Limb (tissue), 2 donors: Measurements from ENCODE around the gene TESPA1.
"Not testable (repeated sequence)": the region's sequence is repeated elsewhere in the genome, so short reads cannot be mapped to it uniquely, and the experiment has no call there.

Source experiments
- DNase-seq, 2 donors: peaks; one replicate each; pipeline ENCODE4 v3.0.0-alpha.2; 2016; ENCODE audit errors: extremely low spot score in 2 of 2

The TESPA1 gene

DNA sequence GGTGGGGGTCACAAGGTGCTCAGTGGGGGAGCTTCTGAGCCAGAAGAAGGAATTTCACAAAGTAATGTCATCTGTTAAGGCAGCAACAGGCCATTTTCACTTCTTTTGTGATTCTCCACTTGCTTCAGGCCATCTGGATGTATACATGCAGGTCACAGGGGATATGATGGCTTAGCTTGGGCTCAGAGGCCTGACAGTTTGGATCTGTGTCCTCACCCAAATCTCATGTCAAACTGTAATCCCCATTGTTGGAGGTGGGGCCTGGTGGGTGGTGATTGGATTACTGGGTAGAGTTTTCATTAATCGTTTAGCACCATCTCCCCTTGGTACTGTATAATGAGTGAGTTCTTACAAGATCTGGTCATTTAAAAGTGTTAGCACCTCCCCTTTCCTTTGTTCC, 36.4 kb downstream of the TESPA1 start:
- DNase-seq: no peak

- no peak for DNase-seq
These were observed 39.5 kb downstream of the TESPA1 start for GRCh38 chr12:54945082-54945481.

DNA sequence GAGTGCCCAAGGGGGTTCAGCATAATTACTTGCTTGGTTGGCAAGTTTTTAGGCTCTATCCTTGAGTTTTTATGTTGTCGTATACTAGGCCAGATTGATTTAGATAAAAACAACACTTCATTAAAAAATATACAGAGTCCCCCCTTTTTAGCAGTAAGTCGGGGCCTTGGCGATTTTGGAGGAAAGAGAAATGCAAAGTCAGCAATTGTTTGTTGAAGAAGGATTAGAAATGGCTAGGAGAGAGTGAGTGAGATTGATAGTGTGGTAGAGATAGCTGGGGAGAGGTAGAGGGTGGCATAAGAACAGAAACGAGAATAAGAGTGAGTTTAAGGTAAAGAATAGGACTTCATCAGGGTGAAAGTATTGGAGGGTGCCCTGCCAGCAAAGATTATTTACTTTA, 41.3 kb downstream of the TESPA1 start:
- DNase-seq: not testable (repeated sequence)

GRCh38 chr12:54941659-54942058, 42.9 kb downstream of the TESPA1 start:
- no peak for DNase-seq

DNA sequence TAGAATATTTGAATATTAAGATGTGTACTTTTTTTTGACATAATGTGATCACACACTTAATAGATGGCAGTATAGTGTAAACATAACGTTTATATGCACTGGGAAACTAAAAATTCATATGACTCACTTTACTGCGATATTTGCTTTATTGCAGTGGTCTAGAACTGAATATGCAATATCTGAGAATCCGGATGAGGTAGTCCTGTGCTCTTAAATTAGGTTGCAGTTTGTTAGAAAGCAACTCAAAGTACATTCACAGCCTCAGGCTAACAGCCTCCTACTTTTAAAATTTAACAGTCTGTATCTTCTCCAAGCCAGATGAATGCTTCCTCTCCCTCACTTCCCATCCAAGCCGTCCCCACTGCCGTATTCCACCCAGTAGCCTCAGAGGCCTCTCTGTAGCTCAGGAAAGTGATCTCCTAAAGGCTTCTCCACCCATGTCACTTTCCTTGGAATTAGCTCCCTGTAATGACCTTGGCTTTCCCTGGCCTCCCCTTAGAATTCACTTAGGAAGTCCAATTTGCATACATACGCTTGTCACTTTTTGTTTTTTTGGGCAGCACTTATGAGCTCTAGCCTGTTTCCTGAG, 43.7 kb downstream of the TESPA1 start:
- no peak for DNase-seq

- DNase-seq: no peak
These were observed 46.6 kb downstream of the TESPA1 start for GRCh38 chr12:54937929-54938328.

DNA sequence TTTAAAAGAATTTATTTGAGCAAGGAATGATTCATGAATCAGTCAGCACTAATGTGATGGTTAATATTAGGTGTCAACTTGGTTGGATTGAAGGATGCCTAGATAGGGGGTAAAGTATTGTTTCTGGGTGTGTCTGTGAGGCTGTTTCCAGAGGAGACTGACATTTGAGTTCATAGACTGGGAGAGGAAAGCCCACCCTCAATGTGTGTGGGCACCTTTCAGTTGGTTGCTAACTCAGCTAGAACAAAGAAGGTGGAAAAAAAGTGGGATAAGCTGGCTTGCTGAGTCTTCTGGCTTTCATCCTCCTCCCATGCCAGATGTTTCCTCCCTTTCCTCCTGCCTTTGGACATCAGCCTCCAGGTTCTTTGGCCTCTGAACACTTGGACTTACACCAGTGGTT, 47.2 kb downstream of the TESPA1 start:
- DNase-seq: no peak

DNA sequence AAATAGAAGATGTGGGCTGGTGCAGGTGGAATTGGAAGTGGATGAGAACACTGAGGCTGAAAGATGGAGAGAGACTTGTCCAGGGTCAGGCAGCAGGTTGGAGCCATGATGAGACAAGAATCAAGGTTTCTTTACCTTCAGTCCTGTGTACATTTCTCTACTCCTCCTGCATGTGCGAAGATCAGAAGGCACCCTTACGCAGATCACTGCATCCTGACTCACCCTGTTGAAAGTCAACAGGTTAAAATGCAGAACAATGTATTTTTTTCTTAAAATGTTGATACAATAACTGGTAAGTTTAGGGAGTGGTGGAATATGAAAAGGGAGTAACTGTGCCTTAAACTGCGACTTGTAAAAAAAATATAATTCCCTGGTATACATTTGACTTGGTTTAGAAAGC, 47.8 kb downstream of the TESPA1 start:
- DNase-seq: no peak

DNA sequence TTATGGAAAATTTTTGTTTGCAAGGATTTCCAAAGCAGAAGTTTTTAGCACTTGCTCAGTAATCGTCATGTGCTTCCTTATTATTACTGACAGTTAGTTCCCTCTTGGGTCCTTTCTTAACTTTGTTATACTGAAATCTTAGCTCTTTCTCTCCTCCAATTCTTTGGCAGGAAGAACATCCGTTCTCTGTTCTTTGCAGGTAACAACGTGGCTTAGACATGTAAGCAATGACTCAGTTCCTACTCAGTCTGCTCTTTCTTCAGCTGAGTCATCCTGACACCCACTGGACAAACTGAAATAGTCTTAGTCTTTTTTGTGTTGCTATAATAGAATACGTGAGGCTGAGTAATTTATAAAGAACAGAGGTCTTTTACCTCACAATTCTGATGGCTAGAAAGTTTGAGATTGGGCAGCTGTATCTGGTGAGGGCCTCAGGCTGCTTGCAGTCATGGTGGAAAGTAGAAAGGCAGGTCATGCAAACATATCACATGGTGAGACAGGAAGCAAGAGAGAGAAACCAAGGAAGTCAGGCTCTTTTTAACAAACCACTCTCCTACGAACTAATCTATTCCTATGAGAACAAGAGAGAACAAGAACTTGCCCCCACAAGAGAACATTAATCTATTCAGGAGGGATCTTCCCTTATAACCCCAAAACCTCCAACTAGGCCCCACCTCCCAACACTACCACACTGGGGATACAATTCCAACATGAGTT, 49.2 kb downstream of the TESPA1 start:
- no peak for DNase-seq

GRCh38 chr12:54934419-54934818, 50.1 kb downstream of the TESPA1 start:
- DNase-seq: no peak

- no peak for DNase-seq
These were observed 51.2 kb downstream of the TESPA1 start for GRCh38 chr12:54933376-54933775.

- DNase-seq: no peak
These were observed 51.9 kb downstream of the TESPA1 start for GRCh38 chr12:54932691-54933090.

DNA sequence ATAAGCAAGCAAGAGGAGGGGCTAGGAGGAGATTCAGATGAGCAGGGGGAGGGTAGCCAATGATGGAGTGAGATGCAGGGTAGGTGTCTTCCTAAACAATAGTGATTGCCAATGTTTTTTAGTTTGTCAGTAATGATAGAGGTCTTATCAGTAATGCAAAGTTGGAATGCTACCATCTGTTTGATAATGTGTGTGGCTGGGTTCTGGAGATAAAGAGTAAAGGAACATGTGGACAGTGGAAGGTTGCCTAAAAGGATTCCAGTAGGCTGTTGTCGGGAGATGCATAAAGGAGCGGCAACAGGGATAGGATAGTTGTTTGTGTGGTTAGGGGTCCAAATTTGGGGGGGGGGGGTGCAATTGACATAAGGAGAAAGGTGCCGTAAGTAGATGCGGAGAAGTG, 52.5 kb downstream of the TESPA1 start:
- no peak for DNase-seq

GRCh38 chr12:54929998-54930397, 54.6 kb downstream of the TESPA1 start:
- no peak for DNase-seq

- no peak for DNase-seq
These were observed 58.3 kb downstream of the TESPA1 start for GRCh38 chr12:54926246-54926645.

- no peak for DNase-seq
These were observed 59.4 kb downstream of the TESPA1 start for GRCh38 chr12:54924972-54925707.

- no peak for DNase-seq
These were observed 67.5 kb downstream of the TESPA1 start for GRCh38 chr12:54917001-54917488.
